H1 (cell line): ENCODE results near the gene OR2Y1. TPM values are rescaled to one million over a fixed set of nuclear protein-coding genes. Genes with fewer than 3 reads are reported as not detected.

Source experiments
- CTCF ChIA-PET: fragments of 300-600 bp; sonication (Branson Sonifier 250); formaldehyde crosslinking; loops from one replicate; lab custom pipeline; 2021; ENCODE audit not compliant: partially characterized antibody; lab: Charles Lee
- POLR2A ChIA-PET: fragments of 300-600 bp; sonication (Branson Sonifier 250); formaldehyde crosslinking; loops from one replicate; lab custom pipeline; 2021; ENCODE audit warnings: inconsistent platforms; ENCODE audit not compliant: partially characterized antibody; lab: Charles Lee
- DNase-seq, 2 experiments: peaks; one replicate each; pipeline versions ENCODE4 v3.0.0 to v3.0.0-alpha.2; 2010 to 2022; ENCODE audit warnings: low spot score in 2 of 2, low read depth in 1 of 2, mixed read lengths in 1 of 2
- FAIRE-seq: peaks from 2 replicates; lab custom pipeline; 2011; peaks lifted over from hg19 to GRCh38; lab: Jason Lieb, UNC
- H2AFZ ChIP-seq: 2 replicates; pipeline ENCODE4 v1.8.1; 2012; ENCODE audit warnings: low read length, inconsistent platforms
- H2AK5ac ChIP-seq: 2 replicates; pipeline ENCODE4 v1.6.1; 2013; ENCODE audit warnings: low read depth, low read length
- H2BK120ac ChIP-seq: replicated peaks from 2 replicates; pipeline ENCODE3; 2013; ENCODE audit warnings: low read depth, low read length, inconsistent platforms
- H2BK12ac ChIP-seq: 2 replicates; pipeline ENCODE4 v1.6.1; 2013; ENCODE audit warnings: low read depth, low read length
- H2BK15ac ChIP-seq: 2 replicates; pipeline ENCODE4 v1.6.1; 2013; ENCODE audit warnings: low read length
- H2BK20ac ChIP-seq: 2 replicates; pipeline ENCODE4 v1.6.1; 2013; ENCODE audit warnings: low read length
- H2BK5ac ChIP-seq: 2 replicates; pipeline ENCODE4 v1.6.1; 2013; ENCODE audit warnings: low read depth, low read length
- H3K14ac ChIP-seq: 2 replicates; pipeline ENCODE4 v1.6.1; 2013; ENCODE audit warnings: inconsistent platforms; ENCODE audit not compliant: insufficient read length
- H3K18ac ChIP-seq: 2 replicates; pipeline ENCODE4 v1.6.1; 2013; ENCODE audit warnings: low read length; ENCODE audit errors: extremely low read depth
- H3K23ac ChIP-seq: 2 replicates; pipeline ENCODE4 v1.6.1; 2013; ENCODE audit warnings: inconsistent platforms; ENCODE audit not compliant: insufficient read length
- H3K23me2 ChIP-seq: 2 replicates; pipeline ENCODE4 v1.6.1; 2013; ENCODE audit warnings: low read depth, low read length
- H3K27ac ChIP-seq: 2 replicates; pipeline ENCODE4 v1.6.1; 2011; ENCODE audit warnings: low read depth, low read length, inconsistent platforms
- H3K27me3 ChIP-seq, 4 experiments: replicated peaks in 1 of 4; 1 replicate in 1 of 4; 2 replicates in 3 of 4; pipeline versions ENCODE4 v1.6.1 to v1.8.1; 2011 to 2013; ENCODE audit warnings: low read length in 3 of 4, mild to moderate bottlenecking in 3 of 4, inconsistent platforms in 2 of 4, mixed read lengths in 2 of 4, moderate library complexity in 1 of 4; ENCODE audit not compliant: control insufficient read depth in 3 of 4, insufficient read depth in 3 of 4; ENCODE audit errors: extremely low read depth in 1 of 4
- H3K36me3 ChIP-seq, 4 experiments: 2 replicates each; pipeline versions ENCODE4 v1.6.1 to v1.8.1; 2011 to 2013; ENCODE audit warnings: mild to moderate bottlenecking in 4 of 4, low read length in 3 of 4, moderate library complexity in 2 of 4, control low read depth in 1 of 4, inconsistent platforms in 1 of 4; ENCODE audit not compliant: insufficient read depth in 4 of 4, control insufficient read depth in 2 of 4
- H3K4ac ChIP-seq: replicated peaks from 2 replicates; pipeline ENCODE3; 2013; ENCODE audit warnings: low read length, low read depth, mixed read lengths, inconsistent platforms; ENCODE audit not compliant: insufficient read length
- H3K4me1 ChIP-seq, 4 experiments: replicated peaks in 1 of 4; 1 replicate in 1 of 4; 2 replicates in 3 of 4; pipeline versions ENCODE4 v1.6.1 to v1.8.1; 2011 to 2013; ENCODE audit warnings: low read length in 3 of 4, inconsistent platforms in 2 of 4, mixed read lengths in 1 of 4; ENCODE audit not compliant: insufficient read depth in 4 of 4, control insufficient read depth in 3 of 4
- H3K4me2 ChIP-seq, 2 experiments: 2 replicates each; pipeline versions ENCODE4 v1.6.1 to v1.8.1; 2011 to 2013; ENCODE audit warnings: low read depth in 2 of 2, low read length in 2 of 2, control low read depth in 1 of 2, inconsistent platforms in 1 of 2, mild to moderate bottlenecking in 1 of 2; ENCODE audit not compliant: insufficient read depth in 1 of 2
- H3K4me3 ChIP-seq, 4 experiments: fragments of 200-600, 300-600 bp in 1 of 4; sonication (generic), shearing (Covaris generic), sonication (Bioruptor Twin) in 1 of 4; 2 replicates each; pipeline versions ENCODE4 v1.5.1 to v1.8.1; 2011 to 2016; ENCODE audit warnings: low read length in 4 of 4, low read depth in 3 of 4, control low read depth in 2 of 4, inconsistent platforms in 2 of 4, mild to moderate bottlenecking in 2 of 4, mixed read lengths in 1 of 4, moderate library complexity in 1 of 4; ENCODE audit not compliant: insufficient read depth in 2 of 4; ENCODE audit errors: extremely low read depth in 1 of 4
- H3K56ac ChIP-seq: replicated peaks from 2 replicates; pipeline ENCODE3; 2013; ENCODE audit warnings: low read depth, mild to moderate bottlenecking, mixed read lengths, low read length, inconsistent platforms; ENCODE audit not compliant: insufficient read length
- H3K79me1 ChIP-seq: 2 replicates; pipeline ENCODE4 v1.6.1; 2013; ENCODE audit warnings: low read depth, low read length, control low read depth
- H3K79me2 ChIP-seq, 2 experiments: 2 replicates each; pipeline versions ENCODE4 v1.6.1 to v1.8.1; 2012 to 2013; ENCODE audit warnings: low read length in 2 of 2, mild to moderate bottlenecking in 2 of 2, inconsistent platforms in 1 of 2; ENCODE audit not compliant: insufficient read depth in 2 of 2, control insufficient read depth in 1 of 2
- H3K9ac ChIP-seq, 4 experiments: replicated peaks in 1 of 4; 1 replicate in 1 of 4; 2 replicates in 3 of 4; pipeline versions ENCODE4 v1.6.1 to v1.8.1; 2011 to 2013; ENCODE audit warnings: low read depth in 3 of 4, low read length in 3 of 4, control low read depth in 2 of 4, mild to moderate bottlenecking in 2 of 4, moderate library complexity in 2 of 4, inconsistent platforms in 1 of 4; ENCODE audit errors: extremely low read depth in 1 of 4
- H3K9me3 ChIP-seq, 2 experiments: 2 replicates each; pipeline versions ENCODE4 v1.6.1 to v1.8.1; 2012 to 2013; ENCODE audit warnings: mild to moderate bottlenecking in 2 of 2, moderate library complexity in 2 of 2, control low read depth in 1 of 2, inconsistent platforms in 1 of 2, low read depth in 1 of 2, low read length in 1 of 2, mixed read lengths in 1 of 2; ENCODE audit not compliant: insufficient read depth in 2 of 2
- H4K20me1 ChIP-seq, 2 experiments: replicated peaks in 1 of 2; 2 replicates each; pipeline versions ENCODE3 to v1.8.1; 2011 to 2013; ENCODE audit warnings: inconsistent platforms in 2 of 2, low read length in 2 of 2, mild to moderate bottlenecking in 1 of 2; ENCODE audit not compliant: insufficient read depth in 2 of 2, control insufficient read depth in 1 of 2
- H4K5ac ChIP-seq: 2 replicates; pipeline ENCODE4 v1.6.1; 2013; ENCODE audit warnings: low read length, low read depth, mixed read lengths, inconsistent platforms; ENCODE audit not compliant: insufficient read length
- H4K8ac ChIP-seq: 2 replicates; pipeline ENCODE4 v1.8.0; 2013; ENCODE audit warnings: mild to moderate bottlenecking, moderate library complexity, low read length, inconsistent platforms; ENCODE audit not compliant: insufficient read depth; ENCODE audit errors: extremely low read depth
- H4K91ac ChIP-seq: replicated peaks from 2 replicates; pipeline ENCODE3; 2013; ENCODE audit warnings: low read length, mixed read lengths, inconsistent platforms; ENCODE audit not compliant: insufficient read length
- ASH2L ChIP-seq: fragments of 200-600, 300-600 bp; sonication (generic); IDR thresholded peaks from one replicate; pipeline ENCODE4 v1.7.1; 2017; ENCODE audit warnings: low read length
- BACH1 ChIP-seq: IDR thresholded peaks from 2 replicates; pipeline ENCODE4 v1.6.1; 2012; ENCODE audit warnings: low read length, improper control_type of control experiment
- CEBPB ChIP-seq: IDR thresholded peaks from 2 replicates; pipeline ENCODE4 v1.6.1; 2012; ENCODE audit warnings: low read depth, low read length
- HDAC2 ChIP-seq, 2 experiments: fragments of 300-600 bp in 1 of 2; sonication (generic) in 1 of 2; IDR thresholded peaks; 2 replicates each; pipeline ENCODE4 v1.6.1; 2011 to 2012; ENCODE audit warnings: low read depth in 2 of 2, low read length in 2 of 2, mild to moderate bottlenecking in 2 of 2, moderate library complexity in 2 of 2, borderline replicate concordance in 1 of 2, inconsistent platforms in 1 of 2
- SP1 ChIP-seq: IDR thresholded peaks from 2 replicates; pipeline ENCODE4 v1.6.1; 2011; ENCODE audit warnings: low read depth, low read length
- TCF12 ChIP-seq: IDR thresholded peaks from 2 replicates; pipeline ENCODE4 v1.6.1; 2011; ENCODE audit warnings: low read depth, mild to moderate bottlenecking, low read length
- TEAD4 ChIP-seq: IDR thresholded peaks from 2 replicates; pipeline ENCODE4 v1.6.1; 2012; ENCODE audit warnings: low read depth, low read length, inconsistent platforms, mixed read lengths
- WGBS, 2 experiments: shearing (Covaris generic) in 1 of 2; methylation state at CpG; one replicate each; pipeline versions ENCODE4 v1.1.6 to v1.1.7; 2013 to 2015; ENCODE audit warnings: low lambda C conversion rate in 2 of 2, mixed read lengths in 2 of 2, inconsistent platforms in 1 of 2, low coverage in 1 of 2, missing lambda C conversion rate in 1 of 2; ENCODE audit not compliant: insufficient replicate concordance in 2 of 2, insufficient coverage in 1 of 2, insufficient read length in 1 of 2; ENCODE audit errors: extremely low coverage in 1 of 2, missing lambda C conversion rate in 1 of 2; 5-methylcytosine and 5-hydroxymethylcytosine counted together
- polyA plus RNA-seq, 7 experiments: library from polyadenylated mRNA; depleted of rRNA in 3 of 7; stranded (reverse) in 5 of 7; unstranded in 2 of 7; fragments of >200 nt in 5 of 7; fragments of 200-250 nt in 2 of 7; gene quantifications; 1 replicate in 5 of 7; 2 replicates in 1 of 7; 4 replicates in 1 of 7; pipeline versions ENCODE4 v1.2.1 to v1.2.3, GENCODE V29; 2011 to 2013; ENCODE audit warnings: missing spikeins in 2 of 7, mixed read lengths in 2 of 7
- total RNA-seq: library from RNA; stranded (reverse); fragmentation: NEBNext Ultra II Directional; extraction: Animal tissue kit (Norgen Biotek cat#: 25700); gene quantifications from 2 replicates; pipeline ENCODE4 v1.2.1, GENCODE V29; 2021
- TF ChIP-seq, protein P1 (sequence below): IDR thresholded peaks from 2 replicates; pipeline ENCODE4 v1.6.1; 2012; ENCODE audit warnings: low read length, inconsistent platforms
- TF ChIP-seq, protein P2 (sequence below): IDR thresholded peaks from 2 replicates; pipeline ENCODE4 v1.6.1; 2011; ENCODE audit warnings: low read depth, mild to moderate bottlenecking, low read length; ENCODE audit not compliant: insufficient read depth

The OR2Y1 gene
- total and polyA plus RNA-seq, 2 of the 8 experiments (the other 6 are each of a cell fraction or from before 2014, with no cell fraction given): not detected

DNA sequence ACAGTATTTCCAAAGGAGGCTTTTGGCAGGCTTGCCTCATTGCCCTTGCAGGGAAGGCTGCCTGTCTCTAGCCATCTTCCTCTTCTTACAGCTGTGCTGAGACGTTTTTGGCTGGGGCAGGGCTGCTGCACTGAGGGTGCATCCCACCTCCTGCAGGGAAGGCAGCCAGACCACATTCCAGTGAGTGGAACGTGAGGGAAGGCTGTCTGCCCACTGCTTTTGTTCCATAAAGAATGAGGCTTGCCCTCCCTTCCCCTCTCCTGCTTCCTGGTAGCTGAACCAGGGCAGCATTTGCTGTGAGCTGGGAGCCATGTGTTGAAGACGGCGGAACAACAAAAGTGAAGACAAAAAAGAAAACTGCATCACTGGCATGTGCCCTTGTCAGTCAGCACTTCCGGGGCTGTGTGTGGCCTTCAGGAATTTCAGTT, 46.0 kb upstream of the OR2Y1 start:
- Histone ChIP-seq H3K27ac (peak overlapping the region; percentile 91), H3K36me3 (no peaks in the 10 kb centered on the region), H2BK15ac (peak overlapping the region; percentile 61; the same call in 1 of the 2 replicates), H4K8ac (peak overlapping the region; percentile 35; the same call in 1 of the 2 replicates), H2BK20ac (peak overlapping the region; percentile 51; the same call in 1 of the 2 replicates), H3K4me1 (peaks cover 17 to 34% (median 26%) of the 10 kb centered on the region in 4 experiments), H3K9me3 (no peaks in the 10 kb centered on the region), H4K91ac (peak overlapping the region; percentile 31), H2AK5ac (peak overlapping the region; percentile 77; the same call in 1 of the 2 replicates), H3K4ac (no peak overlapping the region), H3K27me3 (no peaks in the 10 kb centered on the region), H3K23me2 (no peaks in the 10 kb centered on the region), H2AFZ (0 out of 2 replicates have a peak overlapping the region, but pooled peaks have one; percentile 12), H3K14ac (no peak overlapping the region), H3K4me2 (peak overlapping the region; percentile 53 to 54), H3K23ac (no peak overlapping the region), H4K20me1 (no peaks in the 10 kb centered on the region), H3K18ac (peak overlapping the region; percentile 85; the same call in 1 of the 2 replicates), H3K79me2 (0 out of 4 replicates have a peak, but pooled peaks cover 0 to under 1% of the 10 kb centered on the region in 2 experiments), H3K4me3 (peak overlapping the region in 3 of 4 experiments; percentile 8 to 30 (median 16); a peak in 3 of 8 replicates), H2BK5ac (peak overlapping the region; percentile 95), H3K56ac (peak overlapping the region; percentile 13), H2BK120ac (no peak overlapping the region), H4K5ac (peak overlapping the region; percentile 49), H2BK12ac (peak overlapping the region; percentile 97; the same call in 1 of the 2 replicates), H3K9ac (peak overlapping the region in 1 of 4 experiments; percentile 44; a peak in 2 of 7 replicates), H3K79me1 (peaks cover 2% of the 10 kb centered on the region; the same call in 1 of the 2 replicates)
- peak; percentile 80 to 85 for DNase-seq
- ChIA-PET POLR2A (interaction anchor here (0.6 to 3.2 kb wide), 10 partner anchors 8 to 314 kb away, joined by 3 to 26 read pairs (median 4); partner anchors contain the start of genes MGAT1 and ZFP62), CTCF (interaction anchor here (0.8 to 10.6 kb wide), 9 partner anchors 15 to 325 kb away, joined by 3 to 99 read pairs (median 7); partner anchors contain the start of gene MGAT1)
- FAIRE-seq: peak; percentile 85
- WGBS, 2 experiments: 24% methylated on average over 5 of the region's 5 CpGs; no CpG with 5 or more reads in 1 of the 2 experiments
- TF ChIP-seq, protein P1, sequence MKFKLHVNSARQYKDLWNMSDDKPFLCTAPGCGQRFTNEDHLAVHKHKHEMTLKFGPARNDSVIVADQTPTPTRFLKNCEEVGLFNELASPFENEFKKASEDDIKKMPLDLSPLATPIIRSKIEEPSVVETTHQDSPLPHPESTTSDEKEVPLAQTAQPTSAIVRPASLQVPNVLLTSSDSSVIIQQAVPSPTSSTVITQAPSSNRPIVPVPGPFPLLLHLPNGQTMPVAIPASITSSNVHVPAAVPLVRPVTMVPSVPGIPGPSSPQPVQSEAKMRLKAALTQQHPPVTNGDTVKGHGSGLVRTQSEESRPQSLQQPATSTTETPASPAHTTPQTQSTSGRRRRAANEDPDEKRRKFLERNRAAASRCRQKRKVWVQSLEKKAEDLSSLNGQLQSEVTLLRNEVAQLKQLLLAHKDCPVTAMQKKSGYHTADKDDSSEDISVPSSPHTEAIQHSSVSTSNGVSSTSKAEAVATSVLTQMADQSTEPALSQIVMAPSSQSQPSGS: peak; percentile 69; the same call in 1 of the 2 replicates
- TF ChIP-seq SP1 (peak; percentile 89), TEAD4 (peak; percentile 98), BACH1 (no peak), HDAC2 (IDR thresholded peaks at IDR 0.05; ENCODE audit: borderline replicate concordance in 1 of 2, low read depth in 2 of 2, low read length in 2 of 2) (0 out of 4 replicates have a peak, but pooled peaks have one; percentile 17 to 67), TCF12 (no peak), CEBPB (no peak), ASH2L (peak; percentile 97)
- TF ChIP-seq, protein P2, sequence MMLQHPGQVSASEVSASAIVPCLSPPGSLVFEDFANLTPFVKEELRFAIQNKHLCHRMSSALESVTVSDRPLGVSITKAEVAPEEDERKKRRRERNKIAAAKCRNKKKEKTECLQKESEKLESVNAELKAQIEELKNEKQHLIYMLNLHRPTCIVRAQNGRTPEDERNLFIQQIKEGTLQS: no peak
